Ectodermal cell (in vitro differentiated cells): Measurements from ENCODE around the gene P3H2.

Source experiments
- H3K27ac ChIP-seq: 2 replicates; pipeline ENCODE4 v1.7.0; 2013; ENCODE audit warnings: mild to moderate bottlenecking, low read depth, low read length; ENCODE audit not compliant: insufficient read depth, poor library complexity, severe bottlenecking
- H3K27me3 ChIP-seq: 2 replicates; pipeline ENCODE4 v1.7.0; 2013; ENCODE audit warnings: mild to moderate bottlenecking, low read length; ENCODE audit not compliant: insufficient read depth, control insufficient read depth, poor library complexity, severe bottlenecking
- H3K36me3 ChIP-seq: one replicate; pipeline ENCODE4 v1.7.0; 2013; ENCODE audit warnings: low read length; ENCODE audit not compliant: control insufficient read depth, insufficient read depth
- H3K4me1 ChIP-seq: one replicate; pipeline ENCODE4 v1.7.0; 2013; ENCODE audit warnings: low read length; ENCODE audit not compliant: control insufficient read depth, insufficient read depth
- H3K4me3 ChIP-seq: 2 replicates; pipeline ENCODE4 v1.7.0; 2013; ENCODE audit warnings: low read depth, low read length, control low read depth; ENCODE audit not compliant: insufficient read depth
- H3K9me3 ChIP-seq: 2 replicates; pipeline ENCODE4 v1.7.0; 2013; ENCODE audit warnings: mild to moderate bottlenecking, low read length, moderate library complexity; ENCODE audit not compliant: control insufficient read depth
- WGBS, 2 experiments: methylation state at CpG; one replicate each; pipeline ENCODE4 v1.1.7; 2013; ENCODE audit warnings: missing lambda C conversion rate in 2 of 2; 5-methylcytosine and 5-hydroxymethylcytosine counted together

The P3H2 gene

DNA sequence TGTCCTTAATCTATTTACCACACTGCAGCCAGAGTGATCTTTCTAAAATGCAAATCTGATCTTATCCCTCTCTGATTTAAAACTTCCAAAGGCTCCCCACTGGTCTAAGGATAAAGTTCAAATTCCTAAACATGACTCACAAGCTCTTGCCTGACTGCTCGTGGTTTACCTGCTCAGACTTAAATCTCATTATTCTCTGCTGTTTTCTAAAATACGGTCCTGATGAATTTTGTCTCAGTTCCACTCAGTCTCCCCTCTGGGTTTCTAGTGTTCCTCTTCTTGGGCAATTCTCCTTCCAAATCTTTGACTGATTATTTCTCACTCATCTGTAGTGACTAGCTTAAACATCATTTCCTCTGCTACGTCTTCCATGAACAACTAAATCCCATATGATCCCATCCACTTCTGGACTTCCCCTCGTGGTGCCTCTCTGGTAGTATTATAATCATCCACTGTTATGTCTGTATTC, 108.3 kb downstream of the P3H2 start:
- Histone ChIP-seq H3K9me3 (no peaks in the 10 kb centered on the region), H3K4me3 (no peak overlapping the region), H3K27ac (no peak overlapping the region), H3K4me1 (no peaks in the 10 kb centered on the region), H3K27me3 (no peaks in the 10 kb centered on the region), H3K36me3 (no peaks in the 10 kb centered on the region)
- WGBS, 2 experiments = 33 to 40% methylated on average over 4 of the region's 4 CpGs

DNA sequence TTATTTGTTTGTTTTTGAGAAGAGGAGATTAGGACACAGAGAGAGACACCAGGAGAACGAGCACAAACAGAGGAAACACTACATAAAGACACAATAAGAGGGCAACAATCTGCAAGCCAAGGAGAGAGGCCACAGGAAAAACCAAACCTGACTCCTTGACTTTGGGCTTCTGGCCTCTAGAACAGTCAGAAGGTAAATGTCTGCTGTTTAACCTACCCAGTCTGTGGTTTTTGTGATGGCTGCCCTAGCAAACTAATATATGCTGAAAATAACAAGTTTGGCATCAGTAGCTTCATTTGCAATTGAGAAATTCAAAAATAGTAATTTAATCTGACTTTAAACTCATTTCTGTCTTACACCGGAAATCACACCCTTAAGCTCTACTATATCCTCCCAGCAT, 110.2 kb downstream of the P3H2 start:
- no peaks in the 10 kb centered on the region for H3K4me1 ChIP-seq
- H3K9me3 ChIP-seq = no peaks in the 10 kb centered on the region
- 71 to 88% methylated on average over 2 of the region's 2 CpGs for WGBS, 2 experiments
- no peak overlapping the region for H3K27ac ChIP-seq
- H3K36me3 ChIP-seq = no peaks in the 10 kb centered on the region
- H3K27me3 ChIP-seq = no peaks in the 10 kb centered on the region
- no peak overlapping the region for H3K4me3 ChIP-seq

- H3K4me3 ChIP-seq = no peak overlapping the region
- no peaks in the 10 kb centered on the region for H3K9me3 ChIP-seq
- H3K27me3 ChIP-seq = no peaks in the 10 kb centered on the region
- no peaks in the 10 kb centered on the region for H3K4me1 ChIP-seq
- no peak overlapping the region for H3K27ac ChIP-seq
- no peaks in the 10 kb centered on the region for H3K36me3 ChIP-seq
- WGBS, 2 experiments = 100% methylated on average over 1 of the region's 1 CpG
Measured at GRCh38 chr3:190009614-190010013, 111.1 kb downstream of the P3H2 start.

- H3K36me3 ChIP-seq = no peaks in the 10 kb centered on the region
- H3K4me3 ChIP-seq = no peak overlapping the region
- no peak overlapping the region for H3K27ac ChIP-seq
- no peaks in the 10 kb centered on the region for H3K27me3 ChIP-seq
- 89 to 93% methylated on average over 2 of the region's 2 CpGs for WGBS, 2 experiments
- H3K9me3 ChIP-seq = no peaks in the 10 kb centered on the region
- no peaks in the 10 kb centered on the region for H3K4me1 ChIP-seq
Measured at GRCh38 chr3:190008432-190008831, 112.3 kb downstream of the P3H2 start.

DNA sequence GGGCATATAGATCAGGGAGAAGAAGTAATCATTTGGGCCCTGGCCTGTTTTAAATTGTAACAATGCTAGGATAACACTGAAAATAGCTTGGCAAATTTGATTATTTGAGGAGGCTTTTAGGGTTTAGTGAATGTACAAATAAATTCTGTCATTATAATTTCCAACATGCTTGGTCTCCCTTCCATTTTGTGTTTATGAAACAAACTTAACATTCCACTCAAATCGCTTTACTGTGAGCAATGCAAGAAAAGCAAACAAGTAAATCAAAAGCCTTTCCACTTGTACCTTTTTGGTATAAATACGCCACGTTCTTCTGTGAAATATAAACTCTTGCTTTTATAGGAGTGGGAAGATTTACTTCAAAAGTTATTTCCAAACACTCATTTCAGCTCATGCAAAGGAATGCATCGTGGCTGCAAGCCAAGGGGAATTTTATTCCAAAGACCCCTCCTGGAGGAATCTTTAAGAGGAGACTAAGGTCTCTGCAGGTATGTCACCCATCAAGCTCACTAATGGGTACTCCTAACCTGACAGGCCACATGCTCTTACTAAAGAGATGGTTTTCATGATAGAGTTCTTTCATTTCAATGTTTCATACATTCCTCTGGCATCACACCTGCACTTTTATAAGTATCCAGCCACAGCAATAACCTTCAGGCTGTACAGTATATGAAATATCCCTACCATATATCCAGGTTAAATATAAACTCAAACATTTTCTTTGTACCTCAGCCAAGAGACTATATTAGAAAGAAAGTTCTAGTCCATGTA, 115.2 kb downstream of the P3H2 start:
- Histone ChIP-seq H3K4me3 (no peak overlapping the region), H3K36me3 (no peaks in the 10 kb centered on the region), H3K9me3 (no peaks in the 10 kb centered on the region), H3K27ac (no peak overlapping the region), H3K27me3 (no peaks in the 10 kb centered on the region), H3K4me1 (peaks cover 6% of the 10 kb centered on the region)
- WGBS, 2 experiments = 88 to 91% methylated on average over 2 to 4 of the region's 4 CpGs

GRCh38 chr3:190004656-190005055, 116.0 kb downstream of the P3H2 start:
- Histone ChIP-seq H3K4me1 (peaks cover 7% of the 10 kb centered on the region), H3K36me3 (no peaks in the 10 kb centered on the region), H3K4me3 (no peak overlapping the region), H3K9me3 (no peaks in the 10 kb centered on the region), H3K27me3 (no peaks in the 10 kb centered on the region), H3K27ac (no peak overlapping the region)
- WGBS, 2 experiments = 93 to 96% methylated on average over 5 of the region's 5 CpGs

DNA sequence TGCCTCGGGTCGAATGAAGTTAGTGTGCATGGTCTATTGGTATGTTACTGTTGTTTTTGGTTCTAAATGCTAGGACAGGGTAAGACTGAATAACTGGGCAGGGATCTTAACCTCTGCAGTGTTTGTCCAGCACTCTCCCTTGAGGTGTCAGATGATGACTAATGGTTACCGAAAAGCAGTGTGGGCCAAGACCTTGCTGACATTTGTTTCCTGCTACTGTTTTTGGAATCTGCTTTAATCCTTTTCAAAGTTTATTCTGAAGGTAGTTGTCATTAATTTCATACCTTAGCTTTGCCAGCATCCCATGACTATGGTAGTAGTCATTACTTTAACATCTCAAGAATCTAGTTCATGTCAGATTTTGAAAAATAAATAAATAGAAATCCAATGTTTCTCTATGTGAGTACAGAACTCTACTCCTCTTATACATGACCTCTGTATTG, 117.0 kb downstream of the P3H2 start:
- Histone ChIP-seq H3K36me3 (no peaks in the 10 kb centered on the region), H3K27ac (no peak overlapping the region), H3K4me3 (no peak overlapping the region), H3K4me1 (peaks cover 7% of the 10 kb centered on the region), H3K9me3 (no peaks in the 10 kb centered on the region), H3K27me3 (no peaks in the 10 kb centered on the region)
- WGBS, 2 experiments = 94 to 99% methylated on average over 3 of the region's 3 CpGs

GRCh38 chr3:190003068-190003467, 117.6 kb downstream of the P3H2 start:
- WGBS, 2 experiments = 94 to 95% methylated on average over 2 of the region's 3 CpGs
- Histone ChIP-seq H3K27me3 (no peaks in the 10 kb centered on the region), H3K27ac (no peak overlapping the region), H3K36me3 (no peaks in the 10 kb centered on the region), H3K9me3 (no peaks in the 10 kb centered on the region), H3K4me3 (no peak overlapping the region), H3K4me1 (peaks cover 7% of the 10 kb centered on the region)

GRCh38 chr3:190001426-190001825, 119.3 kb downstream of the P3H2 start:
- Histone ChIP-seq H3K36me3 (no peaks in the 10 kb centered on the region), H3K27me3 (no peaks in the 10 kb centered on the region), H3K9me3 (no peaks in the 10 kb centered on the region), H3K27ac (no peak overlapping the region), H3K4me3 (no peak overlapping the region), H3K4me1 (peaks cover 7% of the 10 kb centered on the region)
- WGBS, 2 experiments = 49 to 100% methylated on average over 1 to 3 of the region's 3 CpGs

DNA sequence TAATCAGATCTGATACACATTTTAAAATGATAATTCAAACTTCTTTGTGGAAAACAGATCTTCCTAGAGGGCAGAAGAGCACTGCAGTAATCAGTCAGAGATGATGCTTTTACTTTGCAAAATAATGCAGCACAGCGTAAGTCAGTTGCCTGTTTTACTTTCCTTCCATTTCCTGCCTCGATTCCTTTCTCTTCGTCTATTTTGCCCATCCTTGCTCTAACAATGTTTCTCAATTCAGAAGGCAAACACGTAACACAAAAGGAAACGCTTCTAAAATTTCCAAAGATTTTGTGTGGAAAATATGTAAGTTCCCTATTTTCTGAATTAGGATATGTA, 119.9 kb downstream of the P3H2 start:
- Histone ChIP-seq H3K27ac (no peak overlapping the region), H3K36me3 (no peaks in the 10 kb centered on the region), H3K4me1 (peaks cover 7% of the 10 kb centered on the region), H3K4me3 (no peak overlapping the region), H3K9me3 (no peaks in the 10 kb centered on the region), H3K27me3 (no peaks in the 10 kb centered on the region)
- WGBS, 2 experiments = 46% methylated on average over 4 to 5 of the region's 5 CpGs
